ENCODE results near the gene GEN1. TPM values are rescaled to one million over a fixed set of nuclear protein-coding genes. Genes with fewer than 3 reads are reported as not detected.

The GEN1 gene
- total and polyA plus RNA-seq, 2 of the 13 experiments (the other 11 are each of a cell fraction or from before 2014, with no cell fraction given) = 9.9 to 27.1 TPM

- TF ChIP-seq NCOR1 (IDR thresholded peaks at IDR 0.05; ENCODE audit: borderline replicate concordance, low read length) (peak; percentile 52; the same call in 1 of the 2 replicates), NFIC (IDR thresholded peaks at IDR 0.05; ENCODE audit: low read length) (peak; percentile 52; the same call in 1 of the 2 replicates), ZFP62 (CRISPR knock-in tag; IDR thresholded peaks at IDR 0.05) (no peak), TFE3 (CRISPR knock-in tag; IDR thresholded peaks at IDR 0.05) (no peak), ZNF737 (CRISPR knock-in tag; IDR thresholded peaks at IDR 0.05; ENCODE audit: borderline replicate concordance) (no peak), KMT2B (CRISPR knock-in tag; IDR thresholded peaks at IDR 0.05) (peak; percentile 63; the same call in 1 of the 2 replicates), ARNT (IDR thresholded peaks at IDR 0.05) (no peak), REXO4 (CRISPR knock-in tag; IDR thresholded peaks at IDR 0.05; ENCODE audit: borderline replicate concordance) (no peak), ZBTB33 (CRISPR knock-in tag; IDR thresholded peaks at IDR 0.05) (no peak), THAP11 (CRISPR knock-in tag; IDR thresholded peaks at IDR 0.05) (peak; percentile 44), ZNF644 (CRISPR knock-in tag; IDR thresholded peaks at IDR 0.05; ENCODE audit: low read depth) (peak; percentile 62; the same call in 1 of the 2 replicates), TEAD3 (CRISPR knock-in tag; optimal IDR thresholded peaks at IDR 0.05; ENCODE audit: borderline replicate concordance) (peak; percentile 95), HDAC2 (CRISPR knock-in tag; IDR thresholded peaks at IDR 0.05) (peak; percentile 44; the same call in 1 of the 2 replicates), ZNF24 (IDR thresholded peaks at IDR 0.05) (no peak), SIN3A (IDR thresholded peaks at IDR 0.05; ENCODE audit: borderline replicate concordance, low read depth, low read length) (no peak), ETV5 (CRISPR knock-in tag; IDR thresholded peaks at IDR 0.05; ENCODE audit: borderline replicate concordance) (peak; percentile 91), ARID3A (IDR thresholded peaks at IDR 0.05; ENCODE audit: low read depth, low read length) (peak; percentile 81)
- TF ChIP-seq, protein P1, sequence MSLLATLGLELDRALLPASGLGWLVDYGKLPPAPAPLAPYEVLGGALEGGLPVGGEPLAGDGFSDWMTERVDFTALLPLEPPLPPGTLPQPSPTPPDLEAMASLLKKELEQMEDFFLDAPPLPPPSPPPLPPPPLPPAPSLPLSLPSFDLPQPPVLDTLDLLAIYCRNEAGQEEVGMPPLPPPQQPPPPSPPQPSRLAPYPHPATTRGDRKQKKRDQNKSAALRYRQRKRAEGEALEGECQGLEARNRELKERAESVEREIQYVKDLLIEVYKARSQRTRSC (CRISPR knock-in tag; IDR thresholded peaks at IDR 0.05; ENCODE audit: low read depth) = no peak
- TF ChIP-seq, protein P2, sequence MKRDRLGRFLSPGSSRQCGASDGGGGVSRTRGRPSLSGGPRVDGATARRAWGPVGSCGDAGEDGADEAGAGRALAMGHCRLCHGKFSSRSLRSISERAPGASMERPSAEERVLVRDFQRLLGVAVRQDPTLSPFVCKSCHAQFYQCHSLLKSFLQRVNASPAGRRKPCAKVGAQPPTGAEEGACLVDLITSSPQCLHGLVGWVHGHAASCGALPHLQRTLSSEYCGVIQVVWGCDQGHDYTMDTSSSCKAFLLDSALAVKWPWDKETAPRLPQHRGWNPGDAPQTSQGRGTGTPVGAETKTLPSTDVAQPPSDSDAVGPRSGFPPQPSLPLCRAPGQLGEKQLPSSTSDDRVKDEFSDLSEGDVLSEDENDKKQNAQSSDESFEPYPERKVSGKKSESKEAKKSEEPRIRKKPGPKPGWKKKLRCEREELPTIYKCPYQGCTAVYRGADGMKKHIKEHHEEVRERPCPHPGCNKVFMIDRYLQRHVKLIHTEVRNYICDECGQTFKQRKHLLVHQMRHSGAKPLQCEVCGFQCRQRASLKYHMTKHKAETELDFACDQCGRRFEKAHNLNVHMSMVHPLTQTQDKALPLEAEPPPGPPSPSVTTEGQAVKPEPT (CRISPR knock-in tag; IDR thresholded peaks at IDR 0.05; ENCODE audit: low read depth) = no peak
- TF ChIP-seq, protein P3, sequence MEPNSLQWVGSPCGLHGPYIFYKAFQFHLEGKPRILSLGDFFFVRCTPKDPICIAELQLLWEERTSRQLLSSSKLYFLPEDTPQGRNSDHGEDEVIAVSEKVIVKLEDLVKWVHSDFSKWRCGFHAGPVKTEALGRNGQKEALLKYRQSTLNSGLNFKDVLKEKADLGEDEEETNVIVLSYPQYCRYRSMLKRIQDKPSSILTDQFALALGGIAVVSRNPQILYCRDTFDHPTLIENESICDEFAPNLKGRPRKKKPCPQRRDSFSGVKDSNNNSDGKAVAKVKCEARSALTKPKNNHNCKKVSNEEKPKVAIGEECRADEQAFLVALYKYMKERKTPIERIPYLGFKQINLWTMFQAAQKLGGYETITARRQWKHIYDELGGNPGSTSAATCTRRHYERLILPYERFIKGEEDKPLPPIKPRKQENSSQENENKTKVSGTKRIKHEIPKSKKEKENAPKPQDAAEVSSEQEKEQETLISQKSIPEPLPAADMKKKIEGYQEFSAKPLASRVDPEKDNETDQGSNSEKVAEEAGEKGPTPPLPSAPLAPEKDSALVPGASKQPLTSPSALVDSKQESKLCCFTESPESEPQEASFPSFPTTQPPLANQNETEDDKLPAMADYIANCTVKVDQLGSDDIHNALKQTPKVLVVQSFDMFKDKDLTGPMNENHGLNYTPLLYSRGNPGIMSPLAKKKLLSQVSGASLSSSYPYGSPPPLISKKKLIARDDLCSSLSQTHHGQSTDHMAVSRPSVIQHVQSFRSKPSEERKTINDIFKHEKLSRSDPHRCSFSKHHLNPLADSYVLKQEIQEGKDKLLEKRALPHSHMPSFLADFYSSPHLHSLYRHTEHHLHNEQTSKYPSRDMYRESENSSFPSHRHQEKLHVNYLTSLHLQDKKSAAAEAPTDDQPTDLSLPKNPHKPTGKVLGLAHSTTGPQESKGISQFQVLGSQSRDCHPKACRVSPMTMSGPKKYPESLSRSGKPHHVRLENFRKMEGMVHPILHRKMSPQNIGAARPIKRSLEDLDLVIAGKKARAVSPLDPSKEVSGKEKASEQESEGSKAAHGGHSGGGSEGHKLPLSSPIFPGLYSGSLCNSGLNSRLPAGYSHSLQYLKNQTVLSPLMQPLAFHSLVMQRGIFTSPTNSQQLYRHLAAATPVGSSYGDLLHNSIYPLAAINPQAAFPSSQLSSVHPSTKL (CRISPR knock-in tag; IDR thresholded peaks at IDR 0.05) = peak; percentile 67
Observed at GRCh38 chr2:17757321-17757720, 3.4 kb downstream of the GEN1 start (continued).

All from HepG2 (cell line).